Type B pancreatic cell (in vitro differentiated cells): Measurements from ENCODE around the gene COPS3. TPM values are rescaled to one million over a fixed set of nuclear protein-coding genes. Genes with fewer than 3 reads are reported as not detected.

ENCODE experiments used
- DNase-seq: peaks from one replicate; pipeline ENCODE4 v3.0.0; 2021; ENCODE audit warnings: mixed read lengths; ENCODE audit not compliant: unreplicated experiment; ENCODE audit errors: extremely low spot score
- H3K27ac Mint-ChIP-seq: 2 replicates; pipeline ENCODE4 v1.8.0; 2021; ENCODE audit warnings: mild to moderate bottlenecking, mixed read lengths
- H3K27me3 Mint-ChIP-seq: 2 replicates; pipeline ENCODE4 v1.8.0; 2021; ENCODE audit warnings: mixed read lengths
- H3K36me3 Mint-ChIP-seq: 2 replicates; pipeline ENCODE4 v1.8.0; 2021; ENCODE audit warnings: mixed read lengths
- H3K4me1 Mint-ChIP-seq: one replicate; pipeline ENCODE4 v1.8.0; 2021; ENCODE audit warnings: mixed read lengths; ENCODE audit not compliant: unreplicated experiment
- H3K4me3 Mint-ChIP-seq: 2 replicates; pipeline ENCODE4 v1.8.0; 2021; ENCODE audit warnings: mild to moderate bottlenecking, mixed read lengths
- H3K9me3 Mint-ChIP-seq: 2 replicates; pipeline ENCODE4 v1.8.0; 2021; ENCODE audit warnings: mixed read lengths
- CTCF ChIP-seq: fragments of 200-600 bp; sonication (generic); conservative IDR thresholded peaks from 2 replicates; pipeline ENCODE4 v1.5.0; 2021; ENCODE audit warnings: antibody characterized with exemption, mild to moderate bottlenecking
- total RNA-seq: library from RNA; stranded (reverse); gene quantifications from 2 replicates; pipeline ENCODE4 v1.2.1, GENCODE V29; 2021; ENCODE audit warnings: low replicate concordance

COPS3 gene
- total RNA-seq, 1 donor from 2014 or later, result 63.1 TPM

GRCh38 chr17:17315142-17315821, 34.2 kb upstream of the COPS3 start:
- peaks cover 4% of the 10 kb centered on the region for H3K36me3 Mint-ChIP-seq
- TF ChIP-seq CTCF, result no peak
- H3K4me3 Mint-ChIP-seq, result no peak overlapping the region
- H3K9me3 Mint-ChIP-seq, result no peaks in the 10 kb centered on the region
- H3K4me1 Mint-ChIP-seq, result no peaks in the 10 kb centered on the region
- no peak overlapping the region for H3K27ac Mint-ChIP-seq
- H3K27me3 Mint-ChIP-seq, result no peaks in the 10 kb centered on the region
- no peak for DNase-seq

GRCh38 chr17:17314501-17315071, 33.5 kb upstream of the COPS3 start:
- H3K4me1 Mint-ChIP-seq, result no peaks in the 10 kb centered on the region
- H3K9me3 Mint-ChIP-seq, result no peaks in the 10 kb centered on the region
- H3K4me3 Mint-ChIP-seq, result no peak overlapping the region
- no peak overlapping the region for H3K27ac Mint-ChIP-seq
- TF ChIP-seq CTCF, result no peak
- no peaks in the 10 kb centered on the region for H3K27me3 Mint-ChIP-seq
- no peak for DNase-seq
- H3K36me3 Mint-ChIP-seq, result peaks cover 4% of the 10 kb centered on the region

- peak; percentile 52 for TF ChIP-seq CTCF
- Mint-ChIP-seq H3K27me3 (no peaks in the 10 kb centered on the region), H3K9me3 (no peaks in the 10 kb centered on the region), H3K36me3 (peaks cover 8% of the 10 kb centered on the region), H3K4me3 (no peak overlapping the region), H3K4me1 (no peaks in the 10 kb centered on the region), H3K27ac (no peak overlapping the region)
- no peak for DNase-seq
Observed at GRCh38 chr17:17313350-17313991, 32.4 kb upstream of the COPS3 start.

- no peak for TF ChIP-seq CTCF
Observed at GRCh38 chr17:17309356-17309755, 28.3 kb upstream of the COPS3 start.

GRCh38 chr17:17305281-17305801, 24.3 kb upstream of the COPS3 start:
- Mint-ChIP-seq H3K27ac (no peak overlapping the region), H3K4me1 (peaks cover 12% of the 10 kb centered on the region)

More at GRCh38 chr17:17309356-17309755, 28.3 kb upstream of the COPS3 start:
- DNase-seq, result no peak
- no peak overlapping the region for H3K4me3 Mint-ChIP-seq
- peaks cover 8% of the 10 kb centered on the region for H3K36me3 Mint-ChIP-seq
- no peaks in the 10 kb centered on the region for H3K9me3 Mint-ChIP-seq
- peaks cover 5% of the 10 kb centered on the region for H3K4me1 Mint-ChIP-seq
- no peak overlapping the region for H3K27ac Mint-ChIP-seq
- H3K27me3 Mint-ChIP-seq, result peaks cover 3% of the 10 kb centered on the region

More at GRCh38 chr17:17305281-17305801, 24.3 kb upstream of the COPS3 start:
- DNase-seq, result no peak
- H3K4me3 Mint-ChIP-seq, result peak overlapping the region; percentile 84
- peaks cover 4% of the 10 kb centered on the region for H3K36me3 Mint-ChIP-seq
- TF ChIP-seq CTCF, result no peak
- H3K27me3 Mint-ChIP-seq, result peaks cover 3% of the 10 kb centered on the region
- H3K9me3 Mint-ChIP-seq, result no peaks in the 10 kb centered on the region
